NCI-H446 treated with DMSO at 0.1 percent for 48 hours (cell line): ENCODE measurements around the gene VAPB.

Experiments used
- DNase-seq: peaks from one replicate; lab custom pipeline; 2025; lab: John Stamatoyannopoulos, UW

Gene VAPB

GRCh38 chr20:58463256-58463655 is 74.2 kb downstream of the VAPB start:
- no peak for DNase-seq

GRCh38 chr20:58464838-58465237 is 75.8 kb downstream of the VAPB start:
- no peak for DNase-seq

- no peak for DNase-seq
Measured at GRCh38 chr20:58466095-58466708, 77.2 kb downstream of the VAPB start.

- no peak for DNase-seq
Measured at GRCh38 chr20:58466729-58467571, 77.9 kb downstream of the VAPB start.

GRCh38 chr20:58467572-58468527 is 78.8 kb downstream of the VAPB start:
- DNase-seq: no peak

GRCh38 chr20:58469616-58470015 is 80.6 kb downstream of the VAPB start:
- DNase-seq: no peak

GRCh38 chr20:58470336-58471192 is 81.5 kb downstream of the VAPB start:
- no peak for DNase-seq

GRCh38 chr20:58471193-58472164 is 82.5 kb downstream of the VAPB start:
- no peak for DNase-seq

GRCh38 chr20:58472273-58473018 is 83.4 kb downstream of the VAPB start:
- DNase-seq: no peak

GRCh38 chr20:58473453-58474425 is 84.7 kb downstream of the VAPB start:
- no peak for DNase-seq

- no peak for DNase-seq
Measured at GRCh38 chr20:58475466-58475865, 86.4 kb downstream of the VAPB start.

- no peak for DNase-seq
Measured at GRCh38 chr20:58478141-58478805, 89.2 kb downstream of the VAPB start.

GRCh38 chr20:58479726-58480440 is 90.9 kb downstream of the VAPB start:
- no peak for DNase-seq

GRCh38 chr20:58480551-58481336 is 91.7 kb downstream of the VAPB start:
- no peak for DNase-seq

GRCh38 chr20:58481481-58482021 is 92.5 kb downstream of the VAPB start:
- no peak for DNase-seq

GRCh38 chr20:58482416-58482815 is 93.4 kb downstream of the VAPB start:
- DNase-seq: no peak
